Measurements from ENCODE around the gene EBF4.

GRCh38 chr20:2691127-2691526 lies 1.5 kb upstream of the EBF4 start:
- TF ChIP-seq, protein P1, sequence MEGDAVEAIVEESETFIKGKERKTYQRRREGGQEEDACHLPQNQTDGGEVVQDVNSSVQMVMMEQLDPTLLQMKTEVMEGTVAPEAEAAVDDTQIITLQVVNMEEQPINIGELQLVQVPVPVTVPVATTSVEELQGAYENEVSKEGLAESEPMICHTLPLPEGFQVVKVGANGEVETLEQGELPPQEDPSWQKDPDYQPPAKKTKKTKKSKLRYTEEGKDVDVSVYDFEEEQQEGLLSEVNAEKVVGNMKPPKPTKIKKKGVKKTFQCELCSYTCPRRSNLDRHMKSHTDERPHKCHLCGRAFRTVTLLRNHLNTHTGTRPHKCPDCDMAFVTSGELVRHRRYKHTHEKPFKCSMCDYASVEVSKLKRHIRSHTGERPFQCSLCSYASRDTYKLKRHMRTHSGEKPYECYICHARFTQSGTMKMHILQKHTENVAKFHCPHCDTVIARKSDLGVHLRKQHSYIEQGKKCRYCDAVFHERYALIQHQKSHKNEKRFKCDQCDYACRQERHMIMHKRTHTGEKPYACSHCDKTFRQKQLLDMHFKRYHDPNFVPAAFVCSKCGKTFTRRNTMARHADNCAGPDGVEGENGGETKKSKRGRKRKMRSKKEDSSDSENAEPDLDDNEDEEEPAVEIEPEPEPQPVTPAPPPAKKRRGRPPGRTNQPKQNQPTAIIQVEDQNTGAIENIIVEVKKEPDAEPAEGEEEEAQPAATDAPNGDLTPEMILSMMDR (IDR thresholded peaks at IDR 0.05), result no peak
- TF ChIP-seq ZFX (IDR thresholded peaks at IDR 0.05; ENCODE audit: borderline replicate concordance), result no peak
